Measurements from ENCODE around the gene CAMLG. TPM values are rescaled to one million over a fixed set of nuclear protein-coding genes. Genes with fewer than 3 reads are reported as not detected.
"Not testable (repeated sequence)": the region's sequence is repeated elsewhere in the genome, so short reads cannot be mapped to it uniquely, and the experiment has no call there.

The CAMLG gene
- total RNA-seq, 1 donor from 2014 or later: 27.0 TPM

- Histone ChIP-seq H3K27ac (no peak overlapping the region), H3K4me3 (no peak overlapping the region), H3K36me3 (peaks cover 20% of the 10 kb centered on the region), H3K27me3 (no peaks in the 10 kb centered on the region), H3K9me3 (no peaks in the 10 kb centered on the region), H3K4me1 (peaks cover 15% of the 10 kb centered on the region)
- ATAC-seq (no peak), DNase-seq (peak; percentile 51)
- intact Hi-C loops (cut with DNase I): no loop called here
- no peak for TF ChIP-seq CTCF (IDR thresholded peaks at IDR 0.05)
These were observed 2.7 kb downstream of the CAMLG start for GRCh38 chr5:134741052-134741451.

- no peaks in the 10 kb centered on the region for H3K9me3 ChIP-seq
- no peak overlapping the region for H3K27ac ChIP-seq
- DNase-seq (no peak), ATAC-seq (no peak)
- intact Hi-C loops (cut with DNase I): no loop called here
- H3K36me3 ChIP-seq: peaks cover 20% of the 10 kb centered on the region
- peaks cover 15% of the 10 kb centered on the region for H3K4me1 ChIP-seq
- no peak for TF ChIP-seq CTCF (IDR thresholded peaks at IDR 0.05)
- no peak overlapping the region for H3K4me3 ChIP-seq
- no peaks in the 10 kb centered on the region for H3K27me3 ChIP-seq
These were observed 3.8 kb downstream of the CAMLG start for GRCh38 chr5:134742134-134742533.

GRCh38 chr5:134749415-134749814 is 11.1 kb downstream of the CAMLG start:
- TF ChIP-seq CTCF (IDR thresholded peaks at IDR 0.05): no peak
- no peak for ATAC-seq

GRCh38 chr5:134758176-134758503 is 19.8 kb downstream of the CAMLG start:
- ATAC-seq: no peak
- TF ChIP-seq CTCF (IDR thresholded peaks at IDR 0.05): no peak
- Histone ChIP-seq H3K27ac (peak overlapping the region; percentile 83), H3K36me3 (no peaks in the 10 kb centered on the region), H3K27me3 (no peaks in the 10 kb centered on the region), H3K4me1 (peaks cover 14% of the 10 kb centered on the region), H3K4me3 (peak overlapping the region; percentile 96), H3K9me3 (no peaks in the 10 kb centered on the region)
- intact Hi-C loops (cut with DNase I): no loop called here
- no peak for DNase-seq

More at GRCh38 chr5:134749415-134749814, 11.1 kb downstream of the CAMLG start:
- Histone ChIP-seq H3K27ac (no peak overlapping the region), H3K27me3 (no peaks in the 10 kb centered on the region), H3K4me3 (no peak overlapping the region), H3K9me3 (no peaks in the 10 kb centered on the region), H3K36me3 (peaks cover 18% of the 10 kb centered on the region), H3K4me1 (no peaks in the 10 kb centered on the region)
- intact Hi-C loops (cut with DNase I): no loop called here
- no peak for DNase-seq

GRCh38 chr5:134758504-134759341 is 20.4 kb downstream of the CAMLG start, which contains the start of gene DDX46:
DDX46 (plus strand) TSS chr5:134758779; CDS start chr5:134758939, 160 bp downstream.
- H3K27me3 ChIP-seq: no peaks in the 10 kb centered on the region
- DNase-seq (peak; percentile 97), ATAC-seq (peak; percentile 100)
- H3K4me1 ChIP-seq: peaks cover 14% of the 10 kb centered on the region
- TF ChIP-seq CTCF (IDR thresholded peaks at IDR 0.05): peak; percentile 84
- H3K9me3 ChIP-seq: no peaks in the 10 kb centered on the region
- H3K27ac ChIP-seq: peak within 1 kb of the TSS; percentile 83
- peaks cover under 1% of the 10 kb centered on the region for H3K36me3 ChIP-seq
- peak within 1 kb of the TSS; percentile 96 for H3K4me3 ChIP-seq
- intact Hi-C loops (cut with DNase I): no loop called here

- ATAC-seq; intact Hi-C loops (cut with DNase I): not testable (repeated sequence)
These were observed 29.4 kb downstream of the CAMLG start for GRCh38 chr5:134767528-134768291.

More at GRCh38 chr5:134767528-134768291, 29.4 kb downstream of the CAMLG start:
- not testable (repeated sequence) for H3K4me3 ChIP-seq, H3K4me1 ChIP-seq, DNase-seq, H3K27me3 ChIP-seq, H3K9me3 ChIP-seq, H3K27ac ChIP-seq
- H3K36me3 ChIP-seq: peaks cover 88% of the 10 kb centered on the region
